Spinal cord (tissue), 10 donors: Measurements from ENCODE around the gene STAC3. TPM values are rescaled to one million over a fixed set of nuclear protein-coding genes. Genes with fewer than 3 reads are reported as not detected.

Source experiments
- DNase-seq, 6 donors: peaks; one replicate each; pipeline versions ENCODE4 v3.0.0 to v3.0.0-alpha.2; 2013 to 2015; ENCODE audit warnings: low spot score in 6 of 6, low read depth in 4 of 6
- H3K27ac ChIP-seq: one replicate; pipeline ENCODE4 v1.5.1; 2013; ENCODE audit warnings: low read depth, low read length, control low read depth
- H3K27me3 ChIP-seq: one replicate; pipeline ENCODE4 v1.6.1; 2013; ENCODE audit warnings: low read length; ENCODE audit not compliant: control insufficient read depth, insufficient read depth
- H3K36me3 ChIP-seq: one replicate; pipeline ENCODE4 v1.6.1; 2013; ENCODE audit warnings: low read length; ENCODE audit not compliant: control insufficient read depth, insufficient read depth
- H3K4me1 ChIP-seq: one replicate; pipeline ENCODE4 v1.6.1; 2013; ENCODE audit warnings: low read length; ENCODE audit not compliant: control insufficient read depth, insufficient read depth
- H3K4me3 ChIP-seq: one replicate; pipeline ENCODE4 v1.5.1; 2013; ENCODE audit warnings: low read depth, low read length, control low read depth
- H3K9me3 ChIP-seq: one replicate; pipeline ENCODE4 v1.6.1; 2013; ENCODE audit warnings: low read length; ENCODE audit not compliant: control insufficient read depth, insufficient read depth
- WGBS: methylation state at CpG from one replicate; pipeline ENCODE4 v1.1.5; 2013; ENCODE audit warnings: missing lambda C conversion rate; ENCODE audit not compliant: insufficient coverage; 5-methylcytosine and 5-hydroxymethylcytosine counted together
- polyA plus RNA-seq, 2 donors: library from polyadenylated mRNA; unstranded; fragments of 120-200 nt; gene quantifications; one replicate each; pipeline ENCODE4 v1.2.1, GENCODE V29; 2013; ENCODE audit not compliant: insufficient read length in 2 of 2
- small RNA-seq: library from RNA; depleted of rRNA; stranded (forward); fragments of <200 nt; gene quantifications from one replicate; pipeline ENCODE3, GENCODE V24; 2014; ENCODE audit warnings: low replicate concordance
- total RNA-seq, 2 donors: library from RNA; depleted of rRNA in 1 of 2; stranded (reverse); fragments of 120-200 nt in 1 of 2; fragments of >200 nt in 1 of 2; gene quantifications; one replicate each; pipeline versions ENCODE4 v1.2.3 to v1.2.4, GENCODE V29; 2013 to 2014
- donor health status: healthy.

STAC3 gene
- total and polyA plus RNA-seq, 4 donors = 1.7 to 10.9 (median 3.1) TPM

- H3K4me3 ChIP-seq = no peak overlapping the region
- H3K4me1 ChIP-seq = no peaks in the 10 kb centered on the region
- H3K27ac ChIP-seq = no peak overlapping the region
- H3K27me3 ChIP-seq = no peaks in the 10 kb centered on the region
- H3K36me3 ChIP-seq = peaks cover 100% of the 10 kb centered on the region
- H3K9me3 ChIP-seq = no peaks in the 10 kb centered on the region
- DNase-seq = no peak
- WGBS = 80% methylated on average over 30 of the region's 34 CpGs
Observed at GRCh38 chr12:57195611-57196371, 55.2 kb downstream of the STAC3 start.

GRCh38 chr12:57195186-57195585 is 55.8 kb downstream of the STAC3 start:
- 87% methylated on average over 18 of the region's 19 CpGs for WGBS
- H3K4me3 ChIP-seq = no peak overlapping the region
- no peaks in the 10 kb centered on the region for H3K27me3 ChIP-seq
- peaks cover 100% of the 10 kb centered on the region for H3K36me3 ChIP-seq
- no peak overlapping the region for H3K27ac ChIP-seq
- DNase-seq = no peak
- peaks cover 5% of the 10 kb centered on the region for H3K4me1 ChIP-seq
- H3K9me3 ChIP-seq = no peaks in the 10 kb centered on the region

GRCh38 chr12:57194253-57194652 is 56.7 kb downstream of the STAC3 start:
- Histone ChIP-seq H3K36me3 (peaks cover 100% of the 10 kb centered on the region), H3K4me1 (peaks cover 15% of the 10 kb centered on the region), H3K27ac (no peak overlapping the region), H3K27me3 (no peaks in the 10 kb centered on the region), H3K4me3 (no peak overlapping the region), H3K9me3 (no peaks in the 10 kb centered on the region)
- DNase-seq = no peak
- WGBS = 94% methylated on average over 15 of the region's 18 CpGs

- H3K27me3 ChIP-seq = no peaks in the 10 kb centered on the region
- H3K36me3 ChIP-seq = peaks cover 100% of the 10 kb centered on the region
- WGBS = 85% methylated on average over 19 of the region's 19 CpGs
- no peak overlapping the region for H3K4me3 ChIP-seq
- H3K4me1 ChIP-seq = peaks cover 16% of the 10 kb centered on the region
- no peak overlapping the region for H3K27ac ChIP-seq
- no peaks in the 10 kb centered on the region for H3K9me3 ChIP-seq
- DNase-seq = no peak
Observed at GRCh38 chr12:57193706-57194245, 57.2 kb downstream of the STAC3 start.

Small RNAs within 50 kb of the gene (small RNA-seq; reads per million reads assigned to genes)
- not detected for gene MIR1228

Other genes with a start within 250 kb of the STAC3 start
- gene ZBTB39, start 244.6 kb downstream of the STAC3 start, total RNA-seq = 1 to 10 TPM; 6.6 to 8.9 TPM
- 1 to 10 TPM; 7.9 to 9.8 TPM for gene ZBTB39, start 244.6 kb downstream of the STAC3 start, polyA plus RNA-seq
- gene TAC3, start 234.7 kb downstream of the STAC3 start, total RNA-seq = 1 to 10 TPM; 2.6 to 6.8 TPM
- 1 to 10 TPM; 6.8 to 8.1 TPM for gene TAC3, start 234.7 kb downstream of the STAC3 start, polyA plus RNA-seq
- under 1 TPM; 0.28 to 0.69 TPM for gene MYO1A, start 201.1 kb downstream of the STAC3 start, total RNA-seq
- gene MYO1A, start 201.1 kb downstream of the STAC3 start, polyA plus RNA-seq = under 1 TPM in 1 of 2 donors, not detected in 1; 0.17 TPM
- 10 to 100 TPM; 13.2 to 17.3 TPM for gene NEMP1, start 172.4 kb downstream of the STAC3 start, total RNA-seq
- gene NEMP1, start 172.4 kb downstream of the STAC3 start, polyA plus RNA-seq = 10 to 100 TPM; 13.3 to 13.9 TPM
- 10 to 100 TPM; 18.0 to 42.8 TPM for gene NAB2, start 162.1 kb downstream of the STAC3 start, total RNA-seq
- gene NAB2, start 162.1 kb downstream of the STAC3 start, polyA plus RNA-seq = 10 to 100 TPM; 21.6 to 30.8 TPM
- 10 to 100 TPM; 28.0 to 58.0 TPM for gene STAT6, start 139.8 kb downstream of the STAC3 start, total RNA-seq
- 10 to 100 TPM; 19.7 to 37.9 TPM for gene STAT6, start 139.8 kb downstream of the STAC3 start, polyA plus RNA-seq
- 100 to 1,000 TPM; 182 to 241 TPM for gene LRP1, start 122.7 kb downstream of the STAC3 start, total RNA-seq
- gene LRP1, start 122.7 kb downstream of the STAC3 start, polyA plus RNA-seq = 100 to 1,000 TPM; 237 to 319 TPM
- not detected for gene LRP1-AS, start 103.6 kb downstream of the STAC3 start, total RNA-seq
- 1 to 10 TPM in 1 of 2 donors, not detected in 1; 2.3 TPM for gene LRP1-AS, start 103.6 kb downstream of the STAC3 start, polyA plus RNA-seq
- gene NXPH4, start 34.4 kb downstream of the STAC3 start, total RNA-seq = 10 to 100 TPM in 1 of 2 donors, 1 to 10 TPM in 1; 7.8 to 12.0 TPM
- 10 to 100 TPM; 28.0 to 31.9 TPM for gene NXPH4, start 34.4 kb downstream of the STAC3 start, polyA plus RNA-seq
- gene SHMT2, start 21.5 kb downstream of the STAC3 start, total RNA-seq = 10 to 100 TPM; 37.5 to 61.8 TPM
- gene SHMT2, start 21.5 kb downstream of the STAC3 start, polyA plus RNA-seq = 10 to 100 TPM; 53.9 to 62.6 TPM
- 10 to 100 TPM; 42.7 to 46.4 TPM for gene R3HDM2, start 179.9 kb upstream of the STAC3 start, total RNA-seq
- gene R3HDM2, start 179.9 kb upstream of the STAC3 start, polyA plus RNA-seq = 10 to 100 TPM; 83.9 to 98.2 TPM
- gene INHBC, start 183.6 kb upstream of the STAC3 start, total RNA-seq = not detected
- gene INHBC, start 183.6 kb upstream of the STAC3 start, polyA plus RNA-seq = under 1 TPM; 0.13 to 0.15 TPM
- gene INHBE, start 204.1 kb upstream of the STAC3 start, total RNA-seq = not detected
- under 1 TPM; 0.23 to 0.51 TPM for gene INHBE, start 204.1 kb upstream of the STAC3 start, polyA plus RNA-seq
- gene GLI1, start 208.6 kb upstream of the STAC3 start, total RNA-seq = 1 to 10 TPM; 2.6 to 5.4 TPM
- gene GLI1, start 208.6 kb upstream of the STAC3 start, polyA plus RNA-seq = 1 to 10 TPM; 8.5 to 9.2 TPM
- gene ARHGAP9, start 228.7 kb upstream of the STAC3 start, total RNA-seq = 1 to 10 TPM; 4.8 to 5.6 TPM
- 1 to 10 TPM; 5.0 to 6.5 TPM for gene ARHGAP9, start 228.7 kb upstream of the STAC3 start, polyA plus RNA-seq
- 100 to 1,000 TPM in 1 of 2 donors, 10 to 100 TPM in 1; 68.6 to 115 TPM for gene MARS1, start 236.9 kb upstream of the STAC3 start, total RNA-seq
- gene MARS1, start 236.9 kb upstream of the STAC3 start, polyA plus RNA-seq = 100 to 1,000 TPM; 171 to 203 TPM